Measurements from ENCODE around the gene SECISBP2L. TPM values are rescaled to one million over a fixed set of nuclear protein-coding genes. Genes with fewer than 3 reads are reported as not detected.

The SECISBP2L gene
- total RNA-seq, 2 donors from 2014 or later, result 23.9 to 32.0 TPM

GRCh38 chr15:48955967-48956366, 90.3 kb downstream of the SECISBP2L start:
- TF ChIP-seq CTCF (IDR thresholded peaks at IDR 0.05), result no peak
- TF ChIP-seq POLR2A (IDR thresholded peaks at IDR 0.05), result no peak
- Histone ChIP-seq H3K27ac (no peak overlapping the region), H3K9me3 (no peaks in the 10 kb centered on the region), H3K27me3 (no peaks in the 10 kb centered on the region), H3K4me1 (no peaks in the 10 kb centered on the region), H3K4me3 (no peak overlapping the region), H3K36me3 (replicated peaks in 1 of 2; ENCODE audit: insufficient read depth in 1 of 2, low read depth in 2 of 2) (no peaks in the 10 kb centered on the region)
- DNase-seq, result no peak
- ATAC-seq, result no peak
- WGBS, 2 donors, result 74 to 77% methylated on average over 3 of the region's 3 CpGs
- intact Hi-C loops (cut with DNase I), result no loop called here

GRCh38 chr15:48955370-48955769, 90.9 kb downstream of the SECISBP2L start:
- Histone ChIP-seq H3K4me1 (no peaks in the 10 kb centered on the region), H3K36me3 (replicated peaks in 1 of 2; ENCODE audit: insufficient read depth in 1 of 2, low read depth in 2 of 2) (no peaks in the 10 kb centered on the region), H3K4me3 (no peak overlapping the region), H3K27ac (no peak overlapping the region), H3K9me3 (no peaks in the 10 kb centered on the region), H3K27me3 (no peaks in the 10 kb centered on the region)
- TF ChIP-seq CTCF (IDR thresholded peaks at IDR 0.05), result no peak
- no peak for TF ChIP-seq POLR2A (IDR thresholded peaks at IDR 0.05)
- WGBS, 2 donors, result 82 to 86% methylated on average over 4 of the region's 4 CpGs
- no peak for ATAC-seq
- no peak for DNase-seq
- intact Hi-C loops (cut with DNase I), result no loop called here

GRCh38 chr15:48954538-48954937, 91.7 kb downstream of the SECISBP2L start:
- H3K4me1 ChIP-seq, result no peaks in the 10 kb centered on the region
- no peaks in the 10 kb centered on the region for H3K36me3 ChIP-seq (replicated peaks in 1 of 2; ENCODE audit: insufficient read depth in 1 of 2, low read depth in 2 of 2)
- H3K27ac ChIP-seq, result no peak overlapping the region
- intact Hi-C loops (cut with DNase I), result no loop called here
- DNase-seq (no peak), ATAC-seq (no peak)
- no peak overlapping the region for H3K4me3 ChIP-seq
- no peaks in the 10 kb centered on the region for H3K27me3 ChIP-seq
- 47 to 66% methylated on average over 5 of the region's 5 CpGs for WGBS, 2 donors
- no peaks in the 10 kb centered on the region for H3K9me3 ChIP-seq
- TF ChIP-seq POLR2A (IDR thresholded peaks at IDR 0.05) (no peak), CTCF (IDR thresholded peaks at IDR 0.05) (no peak)

GRCh38 chr15:48946840-48947187, 99.4 kb downstream of the SECISBP2L start:
- intact Hi-C loops (cut with DNase I), result no loop called here
- no peak for ATAC-seq
- Histone ChIP-seq H3K4me3 (no peak overlapping the region), H3K27me3 (no peaks in the 10 kb centered on the region), H3K4me1 (no peaks in the 10 kb centered on the region), H3K9me3 (no peaks in the 10 kb centered on the region), H3K27ac (no peak overlapping the region), H3K36me3 (replicated peaks in 1 of 2; ENCODE audit: insufficient read depth in 1 of 2, low read depth in 2 of 2) (no peaks in the 10 kb centered on the region)
- WGBS, 2 donors, result 62 to 69% methylated on average over 1 of the region's 1 CpG
- DNase-seq, result no peak
- no peak for TF ChIP-seq POLR2A (IDR thresholded peaks at IDR 0.05)
- TF ChIP-seq CTCF (IDR thresholded peaks at IDR 0.05), result no peak

- Histone ChIP-seq H3K27ac (peak overlapping the region in 2 of 4 donors; percentile 24), H3K4me1 (no peaks in the 10 kb centered on the region), H3K4me3 (no peak overlapping the region), H3K9me3 (no peaks in the 10 kb centered on the region), H3K27me3 (no peaks in the 10 kb centered on the region), H3K36me3 (replicated peaks in 1 of 2; ENCODE audit: insufficient read depth in 1 of 2, low read depth in 2 of 2) (no peaks in the 10 kb centered on the region)
- TF ChIP-seq POLR2A (IDR thresholded peaks at IDR 0.05), result no peak
- no peak for TF ChIP-seq CTCF (IDR thresholded peaks at IDR 0.05)
- 19% methylated on average over 5 of the region's 5 CpGs for WGBS, 2 donors
- DNase-seq, result no peak
- peak; percentile 64 for ATAC-seq
- intact Hi-C loops (cut with DNase I), result no loop called here
These were observed 100.0 kb downstream of the SECISBP2L start for GRCh38 chr15:48946074-48946839.
